ENCODE data around the gene ZNF611.
"Not testable (repeated sequence)": the region's sequence is repeated elsewhere in the genome, so short reads cannot be mapped to it uniquely, and the experiment has no call there.

The ZNF611 gene

GRCh38 chr19:52734331-52734892 is 432 bp downstream of the ZNF611 start:
- DNase-seq: no peak
- Mint-ChIP-seq H3K4me1 (ENCODE audit: low read depth in 2 of 2) (peaks cover 20 to 28% of the 10 kb centered on the region in 2 donors), H3K36me3 (ENCODE audit: insufficient read depth) (peaks cover 19% of the 10 kb centered on the region), H3K27ac (peak overlapping the region; percentile 87 to 91), H3K9me3 (no peaks in the 10 kb centered on the region), H3K27me3 (no peaks in the 10 kb centered on the region), H3K4me3 (peak overlapping the region; percentile 81 to 85)
- peak; percentile 40 for ATAC-seq (replicated peaks)

GRCh38 chr19:52726051-52726450 is 8.8 kb downstream of the ZNF611 start:
- not testable (repeated sequence) for ATAC-seq (replicated peaks); H3K27me3 Mint-ChIP-seq; H3K4me3 Mint-ChIP-seq; H3K27ac Mint-ChIP-seq; H3K9me3 Mint-ChIP-seq; DNase-seq
- H3K36me3 Mint-ChIP-seq (ENCODE audit: insufficient read depth): peaks cover 42% of the 10 kb centered on the region
- H3K4me1 Mint-ChIP-seq (ENCODE audit: low read depth in 2 of 2): peaks cover 6 to 15% of the 10 kb centered on the region in 2 donors

GRCh38 chr19:52725528-52725961 is 9.3 kb downstream of the ZNF611 start:
- H3K9me3 Mint-ChIP-seq: no peaks in the 10 kb centered on the region
- H3K4me1 Mint-ChIP-seq (ENCODE audit: low read depth in 2 of 2): peaks cover 6 to 15% of the 10 kb centered on the region in 2 donors
- H3K36me3 Mint-ChIP-seq (ENCODE audit: insufficient read depth): peaks cover 46% of the 10 kb centered on the region
- H3K27ac Mint-ChIP-seq: no peak overlapping the region
- no peak for DNase-seq
- no peaks in the 10 kb centered on the region for H3K27me3 Mint-ChIP-seq
- no peak overlapping the region for H3K4me3 Mint-ChIP-seq
- ATAC-seq (replicated peaks): no peak

GRCh38 chr19:52724701-52725514 is 9.9 kb downstream of the ZNF611 start:
- ATAC-seq (replicated peaks) (no peak), DNase-seq (no peak)
- Mint-ChIP-seq H3K4me3 (no peak overlapping the region), H3K9me3 (no peaks in the 10 kb centered on the region), H3K4me1 (ENCODE audit: low read depth in 2 of 2) (peaks cover 5 to 14% of the 10 kb centered on the region in 2 donors), H3K27me3 (no peaks in the 10 kb centered on the region), H3K27ac (peak overlapping the region; percentile 16 to 57), H3K36me3 (ENCODE audit: insufficient read depth) (peaks cover 41% of the 10 kb centered on the region)

- peak overlapping the region in 1 of 2 donors; percentile 16 for H3K27ac Mint-ChIP-seq
- not testable (repeated sequence) for H3K4me3 Mint-ChIP-seq; H3K9me3 Mint-ChIP-seq; ATAC-seq (replicated peaks); DNase-seq; H3K27me3 Mint-ChIP-seq
- H3K36me3 Mint-ChIP-seq (ENCODE audit: insufficient read depth): peaks cover 41% of the 10 kb centered on the region
- peaks cover 4 to 12% of the 10 kb centered on the region in 2 donors for H3K4me1 Mint-ChIP-seq (ENCODE audit: low read depth in 2 of 2)
Observed at GRCh38 chr19:52723907-52724598, 10.8 kb downstream of the ZNF611 start.

- Mint-ChIP-seq H3K9me3 (no peaks in the 10 kb centered on the region), H3K27me3 (no peaks in the 10 kb centered on the region), H3K27ac (no peak overlapping the region), H3K4me3 (no peak overlapping the region), H3K4me1 (ENCODE audit: low read depth in 2 of 2) (peaks cover 4 to 12% of the 10 kb centered on the region in 2 donors), H3K36me3 (ENCODE audit: insufficient read depth) (peaks cover 37% of the 10 kb centered on the region)
- DNase-seq (no peak), ATAC-seq (replicated peaks) (no peak)
Observed at GRCh38 chr19:52722062-52723003, 12.5 kb downstream of the ZNF611 start.

- not testable (repeated sequence) for H3K9me3 Mint-ChIP-seq; H3K27ac Mint-ChIP-seq; DNase-seq; H3K27me3 Mint-ChIP-seq; H3K4me3 Mint-ChIP-seq; ATAC-seq (replicated peaks)
- Mint-ChIP-seq H3K4me1 (ENCODE audit: low read depth in 2 of 2) (peaks cover 13 to 22% of the 10 kb centered on the region in 2 donors), H3K36me3 (ENCODE audit: insufficient read depth) (peaks cover 23% of the 10 kb centered on the region)
Observed at GRCh38 chr19:52720541-52720940, 14.3 kb downstream of the ZNF611 start.

GRCh38 chr19:52716522-52716921 is 18.3 kb downstream of the ZNF611 start:
- Mint-ChIP-seq H3K4me3 (peak overlapping the region in 1 of 2 donors; percentile 62), H3K4me1 (ENCODE audit: low read depth in 2 of 2) (peaks cover 14 to 23% of the 10 kb centered on the region in 2 donors), H3K27ac (peak overlapping the region; percentile 92 to 94), H3K27me3 (no peaks in the 10 kb centered on the region), H3K36me3 (ENCODE audit: insufficient read depth) (peaks cover 38% of the 10 kb centered on the region), H3K9me3 (no peaks in the 10 kb centered on the region)
- DNase-seq: no peak
- no peak for ATAC-seq (replicated peaks)

GRCh38 chr19:52715902-52716301 is 18.9 kb downstream of the ZNF611 start:
- Mint-ChIP-seq H3K4me1 (ENCODE audit: low read depth in 2 of 2) (peaks cover 14 to 23% of the 10 kb centered on the region in 2 donors), H3K27ac (peak overlapping the region; percentile 92 to 94), H3K4me3 (peak overlapping the region; percentile 54 to 62), H3K36me3 (ENCODE audit: insufficient read depth) (peaks cover 36% of the 10 kb centered on the region)
- not testable (repeated sequence) for H3K27me3 Mint-ChIP-seq, H3K9me3 Mint-ChIP-seq
- peak; percentile 97 for ATAC-seq (replicated peaks)
- DNase-seq: peak; percentile 14 to 26 (median 15)

- peak overlapping the region; percentile 54 to 62 for H3K4me3 Mint-ChIP-seq
Observed at GRCh38 chr19:52715330-52715729, 19.5 kb downstream of the ZNF611 start.

GRCh38 chr19:52713051-52713450 is 21.8 kb downstream of the ZNF611 start:
- H3K4me3 Mint-ChIP-seq: not testable (repeated sequence)
- peaks cover 49% of the 10 kb centered on the region for H3K36me3 Mint-ChIP-seq (ENCODE audit: insufficient read depth)

More at GRCh38 chr19:52715330-52715729, 19.5 kb downstream of the ZNF611 start:
- Mint-ChIP-seq H3K4me1 (ENCODE audit: low read depth in 2 of 2) (peaks cover 14 to 23% of the 10 kb centered on the region in 2 donors), H3K27ac (peak overlapping the region; percentile 92 to 94), H3K36me3 (ENCODE audit: insufficient read depth) (peaks cover 39% of the 10 kb centered on the region)
- not testable (repeated sequence) for H3K27me3 Mint-ChIP-seq, H3K9me3 Mint-ChIP-seq, DNase-seq
- peak; percentile 26 for ATAC-seq (replicated peaks)

GRCh38 chr19:52711661-52712060 is 23.2 kb downstream of the ZNF611 start:
- H3K4me1 Mint-ChIP-seq (ENCODE audit: low read depth in 2 of 2): peaks cover 11 to 19% of the 10 kb centered on the region in 2 donors
- H3K27ac Mint-ChIP-seq; H3K4me3 Mint-ChIP-seq; DNase-seq; ATAC-seq (replicated peaks); H3K27me3 Mint-ChIP-seq; H3K9me3 Mint-ChIP-seq: not testable (repeated sequence)
- H3K36me3 Mint-ChIP-seq (ENCODE audit: insufficient read depth): peaks cover 60% of the 10 kb centered on the region

More at GRCh38 chr19:52713051-52713450, 21.8 kb downstream of the ZNF611 start:
- not testable (repeated sequence) for H3K9me3 Mint-ChIP-seq; DNase-seq; H3K27me3 Mint-ChIP-seq; H3K27ac Mint-ChIP-seq; ATAC-seq (replicated peaks)
- peaks cover 11 to 19% of the 10 kb centered on the region in 2 donors for H3K4me1 Mint-ChIP-seq (ENCODE audit: low read depth in 2 of 2)
